Activated CD8-positive, alpha-beta memory T cell treated with anti-CD3 and anti-CD28 coated beads, Interleukin-2, amount 10 ng/mL, durations not matched to agents 7 days and 5 days (primary cell): ENCODE measurements around the gene PMM1. TPM values are rescaled to one million over a fixed set of nuclear protein-coding genes. Genes with fewer than 3 reads are reported as not detected.

Experiments
- total RNA-seq, 2 experiments: library from RNA; stranded (reverse); gene quantifications; one replicate each; pipeline ENCODE4 v1.2.3, GENCODE V29; 2021

PMM1 gene
- total RNA-seq, 2 experiments from 2014 or later = 40.4 to 50.0 TPM

Other genes starting within 250 kb of the PMM1 start
- 1 to 10 TPM; 1.4 to 2.0 TPM for gene TEF, start 207.9 kb downstream of the PMM1 start, total RNA-seq
- gene TOB2, start 143.0 kb downstream of the PMM1 start, total RNA-seq = 10 to 100 TPM; 38.8 to 45.1 TPM
- 10 to 100 TPM; 54.5 to 75.0 TPM for gene PHF5A, start 121.1 kb downstream of the PMM1 start, total RNA-seq
- 10 to 100 TPM; 90.0 to 93.3 TPM for gene ACO2, start 120.7 kb downstream of the PMM1 start, total RNA-seq
- 10 to 100 TPM; 32.4 to 43.7 TPM for gene POLR3H, start 45.4 kb downstream of the PMM1 start, total RNA-seq
- not detected for gene CSDC2, start 28.8 kb downstream of the PMM1 start, total RNA-seq
- 10 to 100 TPM; 52.7 to 64.9 TPM for gene DESI1, start 31.2 kb upstream of the PMM1 start, total RNA-seq
- gene XRCC6, start 31.5 kb upstream of the PMM1 start, total RNA-seq = 100 to 1,000 TPM; 274 to 359 TPM
- 100 to 1,000 TPM; 176 to 193 TPM for gene SNU13, start 99.0 kb upstream of the PMM1 start, total RNA-seq
- gene MEI1, start 109.7 kb upstream of the PMM1 start, total RNA-seq = 10 to 100 TPM; 37.3 to 45.9 TPM
- gene CCDC134, start 210.8 kb upstream of the PMM1 start, total RNA-seq = 10 to 100 TPM; 25.3 to 27.9 TPM
- gene SREBF2, start 243.3 kb upstream of the PMM1 start, total RNA-seq = 100 to 1,000 TPM; 130 to 135 TPM